GM04503 (cell line): ENCODE measurements around the gene LIFR.
"Not testable (repeated sequence)": the region's sequence is repeated elsewhere in the genome, so short reads cannot be mapped to it uniquely, and the experiment has no call there.

Experiments
- DNase-seq: peaks from one replicate; pipeline ENCODE4 v3.0.0-alpha.2; 2012; ENCODE audit warnings: low read depth

Gene LIFR

DNA sequence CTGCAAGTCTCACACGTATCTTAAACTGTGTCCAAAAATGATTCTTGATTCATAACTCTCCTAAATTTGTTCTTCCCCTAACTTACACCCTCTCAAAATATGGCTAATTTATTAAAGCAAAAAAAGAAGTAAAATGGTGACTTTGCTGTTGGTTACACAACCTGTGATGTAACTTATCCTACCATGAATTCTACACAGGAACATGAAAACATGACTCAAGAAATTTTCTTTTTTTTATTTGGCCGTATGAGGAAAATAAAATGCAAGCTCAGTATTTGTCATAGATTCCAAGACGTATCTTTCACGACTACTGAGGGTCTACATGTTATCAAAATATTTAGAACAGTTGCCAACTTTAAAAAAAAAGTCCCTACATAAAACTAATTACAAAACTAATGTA is 9.2 kb downstream of the LIFR start:
- DNase-seq: no peak

GRCh38 chr5:38546691-38547146 is 9.7 kb downstream of the LIFR start:
- no peak for DNase-seq

- DNase-seq: no peak
These were observed 12.6 kb downstream of the LIFR start for GRCh38 chr5:38543886-38544285.

GRCh38 chr5:38543074-38543473 is 13.4 kb downstream of the LIFR start:
- DNase-seq: no peak

GRCh38 chr5:38541174-38541725 is 15.2 kb downstream of the LIFR start:
- no peak for DNase-seq

DNA sequence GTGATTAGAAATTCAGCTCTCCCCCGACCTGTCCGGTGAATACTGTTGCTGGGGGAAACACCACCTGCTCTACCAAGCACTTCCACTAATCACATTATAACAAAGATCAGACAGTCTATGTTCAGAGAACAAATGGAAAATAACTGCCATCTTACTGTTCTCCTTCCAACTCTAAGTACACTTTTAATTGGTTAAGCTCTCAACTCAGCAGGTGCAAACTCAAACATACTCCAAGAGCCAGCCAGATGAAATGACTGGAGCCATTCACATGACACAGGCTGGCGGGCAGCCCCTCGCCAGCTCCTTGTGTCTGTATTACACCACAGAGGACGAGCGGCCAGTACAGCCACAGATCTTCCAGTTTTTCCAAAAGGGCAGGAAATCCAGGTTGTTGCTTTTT is 16.1 kb downstream of the LIFR start:
- no peak for DNase-seq

- DNase-seq: no peak
These were observed 18.3 kb downstream of the LIFR start for GRCh38 chr5:38538161-38538560.

- DNase-seq: no peak
These were observed 18.9 kb downstream of the LIFR start for GRCh38 chr5:38537505-38537904.

DNA sequence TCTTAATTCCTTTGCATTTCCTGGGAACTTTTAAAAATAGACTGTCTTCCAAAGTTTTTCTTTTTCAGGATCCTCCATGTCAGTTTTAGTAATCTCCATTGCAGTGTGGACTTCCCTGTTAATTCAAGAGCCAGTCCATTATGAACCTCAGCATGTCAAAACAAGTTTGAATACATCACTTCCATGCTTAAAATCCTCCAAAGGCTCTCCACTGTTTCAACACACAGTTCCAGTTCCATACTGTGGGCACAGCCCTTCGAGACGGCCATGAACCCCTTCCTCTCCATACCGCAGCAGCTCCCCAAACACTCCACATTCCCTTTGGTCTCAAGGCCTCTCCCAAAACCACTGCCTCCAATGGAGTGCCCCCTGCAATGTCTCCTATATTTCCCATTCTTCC is 19.5 kb downstream of the LIFR start:
- no peak for DNase-seq

- DNase-seq: no peak
These were observed 20.6 kb downstream of the LIFR start for GRCh38 chr5:38535845-38536244.

DNA sequence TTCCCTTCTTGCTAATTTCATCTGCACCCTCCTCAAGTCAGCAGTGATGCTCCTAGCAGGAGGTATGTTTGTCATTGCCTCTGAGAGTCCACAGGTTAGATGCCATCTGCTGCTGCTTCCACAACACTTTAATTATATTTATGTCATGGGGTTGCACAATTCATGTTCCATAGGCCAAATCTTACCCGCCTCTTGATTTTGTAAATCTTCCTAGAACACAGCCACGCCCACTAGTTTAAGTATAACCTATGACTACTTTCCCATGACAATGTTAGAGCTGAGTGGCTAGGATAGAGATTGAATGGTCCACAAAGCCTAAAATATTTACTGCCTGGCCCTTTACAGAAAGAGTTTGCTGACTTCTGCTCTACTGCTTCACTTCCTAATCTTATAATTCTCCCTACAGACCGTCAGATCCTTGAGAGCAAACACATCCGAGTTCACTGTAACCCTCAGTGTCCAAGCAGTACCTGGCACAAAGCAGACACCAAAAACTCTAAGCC is 21.1 kb downstream of the LIFR start:
- DNase-seq: no peak

DNA sequence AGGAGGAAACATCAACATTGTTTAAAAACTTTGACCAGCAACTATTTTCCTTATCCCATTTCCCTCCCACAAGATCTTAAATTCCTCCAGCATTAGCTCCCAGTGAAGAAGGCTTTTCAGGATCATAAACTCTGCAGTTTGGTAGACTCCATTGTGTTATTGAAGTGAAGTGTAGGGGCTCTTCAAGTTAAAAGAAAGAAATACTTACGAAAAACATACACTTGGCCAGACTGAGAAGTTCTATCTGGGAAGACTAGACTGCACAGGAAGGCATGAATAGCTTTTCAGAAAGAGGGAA is 22.3 kb downstream of the LIFR start:
- no peak for DNase-seq

GRCh38 chr5:38533286-38534155 is 22.9 kb downstream of the LIFR start:
- DNase-seq: no peak

- DNase-seq: no peak
These were observed 24.2 kb downstream of the LIFR start for GRCh38 chr5:38532165-38532669.

DNA sequence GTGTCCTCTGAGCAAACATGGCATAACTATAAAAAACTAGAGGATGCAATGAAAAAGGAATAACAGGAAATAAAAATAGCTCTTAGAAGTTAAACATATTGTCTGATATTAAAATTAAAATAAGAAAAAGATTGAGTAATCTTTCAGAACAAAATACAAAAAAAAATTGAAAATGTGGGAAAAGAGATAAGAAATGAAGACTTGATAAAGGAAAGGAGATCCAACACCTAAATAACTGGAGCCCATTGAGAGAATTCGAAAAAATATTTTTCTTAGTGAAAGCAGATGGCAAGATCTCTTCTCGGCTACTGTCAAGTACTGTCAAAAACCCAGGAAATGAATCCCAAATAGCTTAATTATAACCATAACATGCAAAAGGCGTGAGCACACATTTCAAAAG is 24.9 kb downstream of the LIFR start:
- DNase-seq: no peak

- no peak for DNase-seq
These were observed 26.3 kb downstream of the LIFR start for GRCh38 chr5:38529955-38530646.

- DNase-seq: no peak
These were observed 28.2 kb downstream of the LIFR start for GRCh38 chr5:38528162-38528703.

DNA sequence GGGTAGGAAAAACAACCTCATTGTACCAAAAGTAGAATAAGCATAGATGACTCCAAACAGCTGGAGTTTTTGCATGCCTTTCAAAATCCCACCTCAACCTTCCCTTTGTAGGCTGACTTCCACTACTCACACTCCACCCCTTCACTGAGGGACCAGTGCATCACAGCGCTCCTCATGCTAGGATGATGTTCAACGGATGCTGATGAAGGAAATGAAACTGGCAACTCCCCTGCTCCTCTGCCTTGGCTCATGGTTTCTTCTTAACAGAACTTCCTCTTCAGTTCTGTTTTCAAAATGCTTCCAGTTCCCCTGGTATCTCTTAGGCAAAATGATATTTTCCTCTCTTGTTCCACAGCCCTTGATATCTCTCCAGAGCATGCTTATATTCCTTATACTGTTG is 29.0 kb downstream of the LIFR start:
- no peak for DNase-seq

GRCh38 chr5:38524022-38524421 is 32.4 kb downstream of the LIFR start:
- DNase-seq: no peak

DNA sequence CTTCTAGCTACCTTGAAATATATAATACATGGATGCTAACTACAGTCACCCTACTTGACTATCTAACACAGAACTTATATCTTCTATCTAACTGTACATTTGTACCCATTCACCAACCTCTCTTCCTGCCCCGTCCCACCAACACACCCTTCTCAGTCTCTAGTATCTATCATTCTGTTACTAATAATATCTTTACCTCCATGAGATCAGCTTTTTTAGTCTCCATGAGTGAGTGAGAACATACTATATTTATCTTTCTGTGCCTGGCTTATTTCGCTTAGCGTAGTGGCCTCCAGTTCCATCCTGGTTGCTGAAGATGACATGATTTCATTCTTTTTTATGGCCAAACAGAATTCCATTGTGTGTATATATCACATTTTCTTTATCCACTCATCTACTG is 37.0 kb downstream of the LIFR start:
- DNase-seq: no peak

DNA sequence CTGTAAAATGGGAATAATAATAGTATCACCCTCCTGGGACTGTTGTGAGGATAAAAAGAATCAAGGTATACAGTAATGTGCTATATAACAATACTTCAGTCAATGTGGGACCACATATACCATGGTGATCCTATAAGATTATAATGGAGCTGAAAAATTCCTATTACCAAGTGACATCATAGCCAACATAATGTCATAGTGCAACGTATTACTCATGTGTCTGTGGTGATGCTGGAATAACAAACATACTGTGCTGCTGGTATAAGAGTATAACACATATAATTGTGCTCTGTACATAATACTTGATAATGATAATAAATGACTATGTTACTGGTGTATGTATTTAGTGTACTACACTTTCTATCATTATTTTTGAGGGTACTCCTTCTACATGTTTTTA is 38.1 kb downstream of the LIFR start:
- no peak for DNase-seq

- not testable (repeated sequence) for DNase-seq
These were observed 39.8 kb downstream of the LIFR start for GRCh38 chr5:38516649-38517048.

- no peak for DNase-seq
These were observed 40.8 kb downstream of the LIFR start for GRCh38 chr5:38515646-38516045.
